ENCODE results near the gene TUBB4A.

TUBB4A gene

DNA sequence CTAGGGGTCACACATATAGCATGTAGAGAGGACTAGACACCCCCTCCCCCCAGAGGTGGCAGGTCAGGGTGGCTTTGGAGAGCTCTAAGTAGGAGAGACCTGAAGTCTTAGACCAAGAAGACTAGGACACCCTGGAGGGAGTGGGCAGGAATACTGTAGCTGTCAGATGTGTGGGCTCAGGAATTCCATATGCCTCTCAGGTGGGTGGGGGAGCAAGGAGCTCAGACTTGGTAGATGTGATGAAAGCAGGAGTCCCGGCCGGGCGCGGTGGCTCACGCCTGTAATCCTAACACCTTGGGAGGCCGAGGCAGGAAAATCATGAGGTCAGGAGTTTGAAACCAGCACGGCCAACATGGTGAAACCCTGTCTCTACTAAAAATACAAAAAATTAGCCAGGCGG lies 36.4 kb downstream of the TUBB4A start:
- no peak for DNase-seq

GRCh38 chr19:6465006-6465405 lies 37.1 kb downstream of the TUBB4A start:
- no peak for DNase-seq

DNA sequence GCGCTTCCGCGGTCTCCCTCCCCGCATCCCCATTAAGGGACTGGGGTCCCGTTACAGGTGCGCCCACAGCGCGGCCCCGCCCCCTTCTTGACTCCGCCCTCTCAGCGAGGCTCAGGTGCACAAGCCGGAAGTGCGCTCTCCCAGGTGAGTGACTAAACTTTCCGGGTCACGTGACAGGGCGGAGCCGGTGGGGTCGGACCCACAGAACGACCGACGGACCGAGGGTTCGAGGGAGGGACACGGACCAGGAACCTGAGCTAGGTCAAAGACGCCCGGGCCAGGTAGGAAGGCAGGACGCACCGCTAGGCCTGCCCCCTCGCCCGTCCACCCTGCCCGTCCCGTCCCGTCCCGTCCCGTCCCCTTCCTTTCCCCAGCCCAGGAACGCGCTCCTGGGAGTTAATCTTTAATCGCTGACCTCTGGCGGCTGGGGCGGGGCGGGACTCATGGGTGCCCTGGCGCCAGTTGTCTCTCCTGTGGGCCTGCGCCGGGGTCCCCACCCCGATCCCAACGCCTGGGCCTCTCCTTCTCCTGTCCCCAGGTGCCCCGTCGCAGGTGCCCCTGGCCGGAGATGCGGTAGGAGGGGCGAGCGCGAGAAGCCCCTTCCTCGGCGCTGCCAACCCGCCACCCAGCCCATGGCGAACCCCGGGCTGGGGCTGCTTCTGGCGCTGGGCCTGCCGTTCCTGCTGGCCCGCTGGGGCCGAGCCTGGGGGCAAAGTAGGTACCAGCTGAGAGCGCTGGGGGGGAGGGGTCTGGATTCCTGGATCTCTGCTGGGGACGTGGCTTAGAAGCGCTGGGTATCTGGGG lies 37.8 kb downstream of the TUBB4A start, which contains the start of gene CRB3:
Gene CRB3, plus strand, starts transcription at position 202 of the 804 bp plus-strand sequence. Its CDS starts 431 bp downstream, at position 633.
- DNase-seq: peak; percentile 68

GRCh38 chr19:6460099-6460884 lies 41.8 kb downstream of the TUBB4A start:
- DNase-seq: peak; percentile 98

DNA sequence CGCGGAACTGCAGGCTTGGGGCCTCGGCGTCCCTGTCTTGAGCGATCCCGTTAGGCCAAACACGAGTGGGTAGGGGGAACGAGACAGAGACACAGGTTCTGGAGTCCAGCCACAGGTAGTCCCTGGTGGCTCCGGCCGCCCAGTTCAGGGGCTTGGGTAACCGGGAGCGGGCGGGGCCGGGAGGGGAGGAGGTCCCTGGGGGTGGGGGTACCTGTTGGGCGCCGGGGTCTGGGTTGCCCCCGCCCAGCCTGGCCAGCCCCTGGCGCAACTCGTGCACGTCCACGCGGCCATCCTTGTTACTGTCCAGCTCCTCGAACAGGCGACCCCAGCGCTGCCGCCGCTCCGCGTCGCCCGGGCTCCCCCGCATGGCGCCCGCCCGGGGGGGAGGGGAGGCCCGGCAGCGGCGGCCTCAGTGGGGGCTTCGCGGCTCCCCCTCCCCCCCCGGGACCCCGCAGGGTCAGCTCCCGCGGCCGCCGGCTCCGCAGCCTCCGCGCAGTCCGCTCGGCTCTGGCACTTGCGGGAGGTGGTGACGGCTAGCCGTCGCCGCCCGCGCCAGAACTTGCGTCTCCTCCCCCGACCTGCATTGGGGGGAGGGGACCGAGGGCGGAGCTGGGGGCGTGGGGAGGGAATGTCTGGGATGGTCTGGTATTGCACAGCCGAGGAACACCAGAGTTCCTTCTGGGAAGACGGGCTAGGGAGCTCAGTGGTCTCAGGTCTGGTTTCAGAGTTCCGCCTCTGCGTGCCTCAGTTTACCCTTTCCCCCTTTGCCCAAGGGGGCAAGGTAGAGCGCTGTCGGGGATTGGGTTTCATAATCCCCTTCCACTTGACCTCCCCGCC lies 42.6 kb downstream of the TUBB4A start, which contains the start of gene SLC25A23:
Gene SLC25A23, minus strand, starts transcription at position 531 of the 837 bp plus-strand sequence. Its CDS starts 164 bp downstream, at position 367.
- DNase-seq: peak; percentile 70

DNA sequence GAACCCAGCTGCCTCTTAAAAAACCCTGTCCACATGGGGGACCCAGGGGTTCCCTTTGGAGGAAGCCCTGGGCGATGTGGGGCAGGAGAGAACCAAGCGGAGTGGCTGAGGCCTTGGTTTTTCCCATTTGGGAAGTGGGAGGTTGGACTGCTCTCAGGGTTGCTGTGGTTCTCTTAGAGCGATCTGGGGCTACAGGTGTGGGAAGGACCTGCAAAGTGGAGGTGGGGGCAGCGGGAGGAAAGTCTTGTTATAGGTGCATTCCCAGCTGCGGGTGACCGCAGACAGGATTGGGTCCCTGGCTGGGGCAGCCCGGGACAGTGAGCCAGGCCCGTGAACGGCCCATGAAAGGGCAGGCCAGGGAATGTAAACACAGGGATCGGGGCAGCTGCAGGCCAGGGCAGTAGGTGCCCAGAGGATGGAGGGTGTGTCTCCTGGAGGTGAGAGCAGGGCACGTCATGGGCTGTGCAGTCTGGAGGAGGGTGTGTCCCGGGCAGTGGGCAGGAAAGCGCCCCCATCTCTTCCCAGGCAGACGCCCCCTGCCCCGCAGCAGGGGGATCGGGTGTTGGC lies 43.3 kb downstream of the TUBB4A start:
- no peak for DNase-seq

DNA sequence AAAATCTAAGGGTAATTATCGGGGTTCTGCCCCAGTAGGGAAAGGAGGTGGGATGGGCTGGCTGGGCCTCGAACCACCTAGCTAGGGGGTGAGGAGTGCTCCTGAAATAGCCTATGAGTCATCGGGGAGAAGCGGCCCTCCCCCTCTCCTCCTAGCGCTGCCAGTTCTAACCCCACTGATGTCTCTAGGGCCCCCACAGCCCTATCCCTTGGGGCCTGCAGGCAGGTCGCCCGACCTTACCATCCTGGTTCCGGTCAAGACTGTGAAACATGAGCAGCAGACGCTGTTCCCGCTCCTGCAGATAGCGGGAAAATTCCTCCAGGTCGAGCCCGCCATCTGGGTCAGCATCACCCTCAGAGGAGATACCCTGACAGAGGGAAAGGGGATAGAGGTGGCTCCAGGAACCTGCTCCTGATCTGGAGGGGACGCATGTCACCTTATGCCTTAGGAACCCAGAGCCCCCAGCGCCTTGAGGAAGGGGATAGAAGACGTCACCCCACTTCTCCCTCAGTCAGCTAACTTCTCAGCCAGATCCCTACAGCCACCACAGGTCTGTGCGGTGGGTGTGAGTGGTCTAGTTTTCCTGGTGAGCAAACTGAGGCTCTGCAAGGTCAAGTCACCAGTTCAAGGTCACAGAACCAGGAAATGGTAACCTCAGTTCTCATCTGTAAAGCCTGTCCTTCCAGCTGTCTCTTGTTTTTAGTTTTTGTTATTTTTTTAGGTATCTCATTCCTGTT lies 44.0 kb downstream of the TUBB4A start:
- no peak for DNase-seq

- no peak for DNase-seq
These were observed 46.2 kb downstream of the TUBB4A start for GRCh38 chr19:6455924-6456323.

- DNase-seq: no peak
These were observed 48.1 kb downstream of the TUBB4A start for GRCh38 chr19:6453951-6454565.

DNA sequence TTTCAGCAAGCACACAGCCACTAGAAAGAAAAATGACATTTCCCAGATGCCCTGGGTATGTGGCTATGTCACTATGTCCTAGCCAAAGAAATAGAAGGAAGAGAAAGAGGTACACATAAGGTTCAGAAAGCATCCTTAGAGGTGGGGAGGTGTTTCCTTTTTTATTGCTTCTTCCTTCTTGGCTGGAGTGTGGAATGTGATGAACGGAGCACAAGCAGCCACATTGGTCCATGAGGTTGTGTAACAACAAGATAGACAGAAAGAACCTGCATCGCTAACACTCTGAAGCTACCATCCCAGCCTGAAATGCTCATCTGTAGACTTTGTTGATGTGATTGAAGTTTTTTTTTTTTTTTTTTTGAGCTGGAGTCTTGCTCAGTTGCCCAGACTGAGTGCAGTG lies 49.2 kb downstream of the TUBB4A start:
- no peak for DNase-seq

GRCh38 chr19:6452223-6452614 lies 49.9 kb downstream of the TUBB4A start:
- no peak for DNase-seq

- DNase-seq: no peak
These were observed 50.4 kb downstream of the TUBB4A start for GRCh38 chr19:6451583-6452222.

DNA sequence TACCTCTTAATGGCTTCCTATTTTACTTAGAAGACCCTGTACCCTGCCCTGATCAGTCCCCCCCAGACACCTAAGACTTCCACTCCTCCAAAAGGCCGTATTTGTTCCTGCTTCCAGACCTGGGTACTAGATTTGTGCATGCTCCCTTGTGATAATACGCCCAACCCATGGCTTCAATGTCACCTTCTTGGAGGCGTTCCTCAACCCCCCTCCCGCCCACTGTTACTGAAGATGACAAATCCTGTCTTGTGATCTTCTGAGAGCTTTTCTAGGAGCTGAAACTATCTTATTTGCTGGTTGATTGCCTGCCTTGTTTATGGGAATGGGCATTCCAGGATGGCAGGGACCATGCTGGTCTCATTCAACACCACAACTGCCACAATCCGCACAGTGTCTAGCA lies 51.9 kb downstream of the TUBB4A start:
- no peak for DNase-seq

DNA sequence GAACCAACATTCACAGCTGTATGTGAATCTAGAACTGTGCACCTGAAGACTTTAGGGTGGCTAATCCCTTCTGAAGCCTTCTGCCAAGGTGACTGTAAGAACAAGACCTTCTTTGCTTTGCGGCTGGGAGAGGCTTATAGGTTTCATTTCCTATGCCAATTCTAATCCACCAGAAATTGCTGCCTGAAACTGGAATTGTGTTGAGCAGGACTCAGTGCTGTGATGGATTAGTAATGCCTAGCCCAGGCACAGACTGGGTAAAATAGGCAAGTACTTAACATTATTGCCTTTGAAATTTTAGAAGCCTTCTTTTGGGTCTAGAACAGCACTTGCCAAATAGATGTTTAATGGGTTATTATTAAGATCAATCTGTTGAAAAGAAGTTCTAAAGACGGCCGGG lies 54.1 kb downstream of the TUBB4A start:
- DNase-seq: no peak

GRCh38 chr19:6446452-6446851 lies 55.7 kb downstream of the TUBB4A start:
- DNase-seq: no peak
